ENCODE data around the gene COMMD4. TPM values are rescaled to one million over a fixed set of nuclear protein-coding genes. Genes with fewer than 3 reads are reported as not detected.

COMMD4 gene
- total RNA-seq, result 165 and 174 TPM in 2 replicates

GRCh38 chr15:75335705-75336355 is at the start of gene COMMD4:
COMMD4 (plus strand) TSS chr15:75336063; CDS start chr15:75336090, 27 bp downstream.

GRCh38 chr15:75346796-75347221 is 10.9 kb downstream of the COMMD4 start, which contains the start of gene NEIL1:
NEIL1 (plus strand) TSS chr15:75347039; CDS start chr15:75348906, 1,867 bp downstream.

GRCh38 chr15:75367913-75368688 is 32.2 kb downstream of the COMMD4 start, which contains the start of gene MAN2C1:
MAN2C1 (minus strand) TSS chr15:75368607; CDS start chr15:75368583, 24 bp downstream.

Other genes with a start within 250 kb of the COMMD4 start
- 4.3 and 7.4 TPM in 2 replicates for gene C15orf39, start 134.2 kb upstream of the COMMD4 start, total RNA-seq
- gene GOLGA6C, start 77.7 kb upstream of the COMMD4 start, total RNA-seq, result not detected in 2 replicates
- gene GOLGA6D, start 53.2 kb upstream of the COMMD4 start, total RNA-seq, result not detected in 2 replicates
- gene NEIL1, start 11.0 kb downstream of the COMMD4 start, total RNA-seq, result 2.1 and 6.7 TPM in 2 replicates
- 61.2 and 63.0 TPM in 2 replicates for gene MAN2C1, start 32.5 kb downstream of the COMMD4 start, total RNA-seq
- gene SIN3A, start 115.6 kb downstream of the COMMD4 start, total RNA-seq, result 30.0 and 36.1 TPM in 2 replicates
- 19.7 and 20.1 TPM in 2 replicates for gene PTPN9, start 243.3 kb downstream of the COMMD4 start, total RNA-seq